HCT116 (cell line): ENCODE measurements around the gene SLC2A5.

Experiments
- ELF1 ChIP-seq: IDR thresholded peaks from 2 replicates; pipeline ENCODE4 v1.6.1; 2012; ENCODE audit warnings: low read depth, borderline replicate concordance
- EZH2 ChIP-seq: fragments of 200-600 bp; sonication (generic); IDR thresholded peaks from 2 replicates; pipeline ENCODE4 v1.6.1; 2017; ENCODE audit warnings: antibody characterized with exemption, mixed run types
- EZH2phosphoT487 ChIP-seq: fragments of 200-600 bp; IDR thresholded peaks from 2 replicates; pipeline ENCODE4 v1.6.1; 2018; ENCODE audit warnings: antibody characterized with exemption, borderline replicate concordance
- JUND ChIP-seq: IDR thresholded peaks from 2 replicates; pipeline ENCODE4 v1.6.1; 2012
- POLR2AphosphoS5 ChIP-seq: IDR thresholded peaks from 2 replicates; pipeline ENCODE4 v1.6.1; 2011; ENCODE audit warnings: mild to moderate bottlenecking, low read depth, low read length, moderate library complexity
- RAD21 ChIP-seq: IDR thresholded peaks from 2 replicates; pipeline ENCODE4 v1.6.1; 2012; ENCODE audit warnings: low read depth, mild to moderate bottlenecking
- SP1 ChIP-seq: IDR thresholded peaks from 2 replicates; pipeline ENCODE4 v1.6.1; 2012; ENCODE audit warnings: low read depth
- SRF ChIP-seq: IDR thresholded peaks from 2 replicates; pipeline ENCODE4 v1.6.1; 2012; ENCODE audit warnings: low read depth
- TF ChIP-seq, protein P1 (sequence below), 3 experiments: fragments of 200-600 bp in 1 of 3; sonication (generic) in 1 of 3; IDR thresholded peaks in 2 of 3; conservative IDR thresholded peaks in 1 of 3; 2 replicates each; pipeline ENCODE4 v1.5.1; 2012 to 2017; ENCODE audit warnings: low read depth in 2 of 3, low read length in 2 of 3, antibody characterized with exemption in 1 of 3, borderline replicate concordance in 1 of 3, control low read depth in 1 of 3, mild to moderate bottlenecking in 1 of 3, mixed read lengths in 1 of 3, mixed run types in 1 of 3, moderate library complexity in 1 of 3; ENCODE audit not compliant: insufficient read depth in 1 of 3
- TF ChIP-seq, protein P2 (sequence below): IDR thresholded peaks from 2 replicates; pipeline ENCODE4 v1.6.1; 2012

DNA sequence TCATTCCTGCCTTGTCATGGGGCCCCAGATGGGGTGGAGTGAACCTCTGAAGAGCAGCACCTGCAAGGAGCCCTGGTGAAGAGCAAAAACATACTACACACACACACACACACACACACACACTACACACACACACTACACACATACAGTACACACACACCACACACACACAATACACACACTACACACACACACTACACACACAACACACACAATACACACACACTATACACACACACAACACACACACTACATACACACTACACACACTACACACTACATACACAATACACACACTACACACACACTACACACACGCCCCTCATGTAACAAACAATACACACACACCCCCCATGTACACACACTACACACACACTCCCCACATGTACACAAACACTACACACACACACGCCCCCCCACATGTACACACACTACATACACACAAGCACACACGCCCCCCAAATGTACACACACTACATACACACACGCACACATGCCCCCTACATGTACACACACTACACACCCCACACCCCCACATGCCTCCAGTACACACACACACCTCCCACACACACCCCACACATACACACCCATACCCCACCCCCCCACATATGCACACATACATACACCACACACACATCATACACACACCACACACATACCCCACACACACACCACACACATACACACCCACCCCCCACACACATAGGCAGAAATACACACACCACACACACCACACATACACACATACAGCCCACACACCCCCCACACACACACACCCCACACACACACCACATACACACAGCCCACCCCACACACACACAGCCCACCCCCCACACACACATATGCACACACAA, 9.3 kb downstream of the SLC2A5 start:
- TF ChIP-seq, protein P1, sequence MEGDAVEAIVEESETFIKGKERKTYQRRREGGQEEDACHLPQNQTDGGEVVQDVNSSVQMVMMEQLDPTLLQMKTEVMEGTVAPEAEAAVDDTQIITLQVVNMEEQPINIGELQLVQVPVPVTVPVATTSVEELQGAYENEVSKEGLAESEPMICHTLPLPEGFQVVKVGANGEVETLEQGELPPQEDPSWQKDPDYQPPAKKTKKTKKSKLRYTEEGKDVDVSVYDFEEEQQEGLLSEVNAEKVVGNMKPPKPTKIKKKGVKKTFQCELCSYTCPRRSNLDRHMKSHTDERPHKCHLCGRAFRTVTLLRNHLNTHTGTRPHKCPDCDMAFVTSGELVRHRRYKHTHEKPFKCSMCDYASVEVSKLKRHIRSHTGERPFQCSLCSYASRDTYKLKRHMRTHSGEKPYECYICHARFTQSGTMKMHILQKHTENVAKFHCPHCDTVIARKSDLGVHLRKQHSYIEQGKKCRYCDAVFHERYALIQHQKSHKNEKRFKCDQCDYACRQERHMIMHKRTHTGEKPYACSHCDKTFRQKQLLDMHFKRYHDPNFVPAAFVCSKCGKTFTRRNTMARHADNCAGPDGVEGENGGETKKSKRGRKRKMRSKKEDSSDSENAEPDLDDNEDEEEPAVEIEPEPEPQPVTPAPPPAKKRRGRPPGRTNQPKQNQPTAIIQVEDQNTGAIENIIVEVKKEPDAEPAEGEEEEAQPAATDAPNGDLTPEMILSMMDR (IDR thresholded peaks at IDR 0.05 in 2 of 3, conservative IDR thresholded peaks at IDR 0.05 in 1 of 3; ENCODE audit: borderline replicate concordance in 1 of 3, insufficient read depth in 1 of 3, low read depth in 2 of 3, low read length in 2 of 3) = no peak
- TF ChIP-seq RAD21 (no peak), EZH2 (no peak), SP1 (no peak), EZH2phosphoT487 (no peak), ELF1 (no peak), SRF (no peak), POLR2AphosphoS5 (no peak), JUND (no peak)
- TF ChIP-seq, protein P2, sequence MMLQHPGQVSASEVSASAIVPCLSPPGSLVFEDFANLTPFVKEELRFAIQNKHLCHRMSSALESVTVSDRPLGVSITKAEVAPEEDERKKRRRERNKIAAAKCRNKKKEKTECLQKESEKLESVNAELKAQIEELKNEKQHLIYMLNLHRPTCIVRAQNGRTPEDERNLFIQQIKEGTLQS = no peak
